HEK293 (cell line): ENCODE results near the gene FHAD1.
A peak's percentile ranks its signal among the peaks of the same experiment; 100 is the strongest.

Source experiments
- CTCF ChIA-PET: fragments of 350-600 bp; formaldehyde crosslinking; extraction: SDS; loops from one replicate; lab custom pipeline; 2021; ENCODE audit warnings: antibody characterized with exemption; lab: Yijun Ruan, JAX
- POLR2A ChIA-PET: fragments of 300-600 bp; formaldehyde crosslinking; extraction: SDS; loops from one replicate; lab custom pipeline; 2020; ENCODE audit warnings: antibody characterized with exemption, inconsistent platforms; lab: Yijun Ruan, JAX
- H3K27ac ChIP-seq: fragments of 200-500 bp; sonication (Bioruptor generic); 2 replicates; pipeline ENCODE4 v1.5.1; 2014; ENCODE audit warnings: low read depth, low read length, control low read depth, inconsistent platforms; ENCODE audit errors: extremely low read depth
- H3K36me3 ChIP-seq, 2 experiments: fragments of 200-500 bp in 1 of 2; sonication (Bioruptor generic) in 1 of 2; 1 replicate in 1 of 2; 2 replicates in 1 of 2; pipeline ENCODE4 v1.5.1; 2014 to 2017; ENCODE audit warnings: inconsistent platforms in 2 of 2, low read length in 2 of 2; ENCODE audit not compliant: control insufficient read depth in 2 of 2, insufficient read depth in 1 of 2
- H3K4me1 ChIP-seq: fragments of 200-500 bp; sonication (Bioruptor generic); 2 replicates; pipeline ENCODE4 v1.5.1; 2014; ENCODE audit warnings: mild to moderate bottlenecking, low read length, inconsistent platforms; ENCODE audit not compliant: control insufficient read depth, insufficient read depth
- H3K4me3 ChIP-seq: 2 replicates; pipeline ENCODE4 v1.5.1; 2011; ENCODE audit warnings: low read depth, mild to moderate bottlenecking, control low read depth, low read length, moderate library complexity
- H3K9me3 ChIP-seq: fragments of 200-500 bp; sonication (Bioruptor generic); 2 replicates; pipeline ENCODE4 v1.5.1; 2014; ENCODE audit warnings: low read depth, low read length, inconsistent platforms; ENCODE audit not compliant: control insufficient read depth, insufficient read depth
- GLI2 ChIP-seq: fragments of 450-650 bp; formaldehyde crosslinking; IDR thresholded peaks from 2 replicates; pipeline ENCODE4; 2017; ENCODE audit warnings: missing biosample characterization, missing genetic modification characterization, low read depth, borderline replicate concordance
- GLIS1 ChIP-seq: fragments of 450-650 bp; formaldehyde crosslinking; IDR thresholded peaks from 2 replicates; pipeline ENCODE4 v1.5.1; 2016; ENCODE audit warnings: missing biosample characterization, missing genetic modification characterization
- GLIS2 ChIP-seq: fragments of 450-650 bp; formaldehyde crosslinking; IDR thresholded peaks from 2 replicates; pipeline ENCODE4 v1.5.1; 2016; ENCODE audit warnings: missing biosample characterization, missing genetic modification characterization
- SP3 ChIP-seq: fragments of 450-650 bp; formaldehyde crosslinking; IDR thresholded peaks from 2 replicates; pipeline ENCODE4 v1.5.1; 2016; ENCODE audit warnings: missing biosample characterization, missing genetic modification characterization
- ZBTB8A ChIP-seq: fragments of 450-650 bp; formaldehyde crosslinking; IDR thresholded peaks from 2 replicates; pipeline ENCODE4 v1.5.1; 2016; ENCODE audit warnings: missing biosample characterization, missing genetic modification characterization
- ZFHX2 ChIP-seq: fragments of 450-650 bp; formaldehyde crosslinking; conservative IDR thresholded peaks from 2 replicates; pipeline ENCODE4 v1.5.1; 2016; ENCODE audit warnings: missing biosample characterization, missing genetic modification characterization
- ZFP69B ChIP-seq: fragments of 450-650 bp; formaldehyde crosslinking; IDR thresholded peaks from 2 replicates; pipeline ENCODE4 v1.5.1; 2016; ENCODE audit warnings: missing biosample characterization, missing genetic modification characterization
- ZNF10 ChIP-seq: fragments of 450-650 bp; formaldehyde crosslinking; IDR thresholded peaks from 2 replicates; pipeline ENCODE4 v1.5.1; 2017; ENCODE audit warnings: missing biosample characterization, missing genetic modification characterization
- ZNF138 ChIP-seq: fragments of 450-650 bp; formaldehyde crosslinking; IDR thresholded peaks from 2 replicates; pipeline ENCODE4 v1.5.1; 2016; ENCODE audit warnings: missing biosample characterization, missing genetic modification characterization, borderline replicate concordance
- ZNF16 ChIP-seq: fragments of 450-650 bp; formaldehyde crosslinking; IDR thresholded peaks from 2 replicates; pipeline ENCODE4 v1.5.1; 2016; ENCODE audit warnings: low read depth, missing biosample characterization, missing genetic modification characterization
- ZNF221 ChIP-seq: fragments of 450-650 bp; formaldehyde crosslinking; IDR thresholded peaks from 2 replicates; pipeline ENCODE4 v1.5.1; 2017; ENCODE audit warnings: missing biosample characterization, missing genetic modification characterization, borderline replicate concordance
- ZNF223 ChIP-seq: fragments of 450-650 bp; formaldehyde crosslinking; IDR thresholded peaks from 2 replicates; pipeline ENCODE4 v1.5.1; 2016; ENCODE audit warnings: missing biosample characterization, missing genetic modification characterization
- ZNF391 ChIP-seq: fragments of 450-650 bp; formaldehyde crosslinking; IDR thresholded peaks from 2 replicates; pipeline ENCODE4 v1.5.1; 2016; ENCODE audit warnings: low read depth, missing biosample characterization, missing genetic modification characterization, borderline replicate concordance
- ZNF514 ChIP-seq: fragments of 450-650 bp; formaldehyde crosslinking; IDR thresholded peaks from 2 replicates; pipeline ENCODE4 v1.5.1; 2016; ENCODE audit warnings: missing biosample characterization, missing genetic modification characterization
- ZNF600 ChIP-seq: fragments of 450-650 bp; formaldehyde crosslinking; IDR thresholded peaks from 2 replicates; pipeline ENCODE4 v1.5.1; 2016; ENCODE audit warnings: missing biosample characterization, missing genetic modification characterization
- ZNF623 ChIP-seq: fragments of 450-650 bp; formaldehyde crosslinking; IDR thresholded peaks from 2 replicates; pipeline ENCODE4 v1.5.1; 2016; ENCODE audit warnings: missing biosample characterization, missing genetic modification characterization
- ZNF626 ChIP-seq: fragments of 450-650 bp; sonication (Bioruptor Pico); formaldehyde crosslinking; IDR thresholded peaks from 2 replicates; pipeline ENCODE4 v1.5.1; 2018; ENCODE audit warnings: missing biosample characterization, missing genetic modification characterization, inconsistent platforms
- ZNF677 ChIP-seq: fragments of 450-650 bp; IDR thresholded peaks from 2 replicates; pipeline ENCODE4 v1.5.0; 2018; ENCODE audit warnings: missing biosample characterization, mild to moderate bottlenecking, missing genetic modification characterization, moderate library complexity
- ZNF76 ChIP-seq: fragments of 450-650 bp; formaldehyde crosslinking; IDR thresholded peaks from 2 replicates; pipeline ENCODE4; 2016; ENCODE audit warnings: low read depth, missing biosample characterization, missing genetic modification characterization, borderline replicate concordance
- TF ChIP-seq, protein P1 (sequence below): fragments of 450-650 bp; formaldehyde crosslinking; IDR thresholded peaks from 2 replicates; pipeline ENCODE4 v1.5.1; 2016; ENCODE audit warnings: missing biosample characterization, missing genetic modification characterization
- TF ChIP-seq, protein P2 (sequence below): fragments of 450-650 bp; formaldehyde crosslinking; IDR thresholded peaks from 2 replicates; pipeline ENCODE4; 2016; ENCODE audit warnings: missing biosample characterization, missing genetic modification characterization
- TF ChIP-seq, protein P3 (sequence below): fragments of 450-650 bp; formaldehyde crosslinking; IDR thresholded peaks from 2 replicates; pipeline ENCODE4 v1.5.1; 2016; ENCODE audit warnings: missing biosample characterization, missing genetic modification characterization
- TF ChIP-seq, protein P4 (sequence below): fragments of 450-650 bp; formaldehyde crosslinking; IDR thresholded peaks from 2 replicates; pipeline ENCODE4 v1.5.1; 2016; ENCODE audit warnings: missing biosample characterization, missing genetic modification characterization

FHAD1 gene

GRCh38 chr1:15405106-15405850 is 158.3 kb downstream of the FHAD1 start:
- H3K9me3 ChIP-seq = no peaks in the 10 kb centered on the region
- ChIA-PET CTCF (interaction anchor here (0.6 to 1.3 kb wide), 3 partner anchors 82 to 423 kb away, joined by 3 read pairs; no protein-coding TSS in a partner anchor), POLR2A (no interaction called here)
- TF ChIP-seq GLIS1 (tag by site-specific recombination) = peak; percentile 56
- TF ChIP-seq, protein P1, sequence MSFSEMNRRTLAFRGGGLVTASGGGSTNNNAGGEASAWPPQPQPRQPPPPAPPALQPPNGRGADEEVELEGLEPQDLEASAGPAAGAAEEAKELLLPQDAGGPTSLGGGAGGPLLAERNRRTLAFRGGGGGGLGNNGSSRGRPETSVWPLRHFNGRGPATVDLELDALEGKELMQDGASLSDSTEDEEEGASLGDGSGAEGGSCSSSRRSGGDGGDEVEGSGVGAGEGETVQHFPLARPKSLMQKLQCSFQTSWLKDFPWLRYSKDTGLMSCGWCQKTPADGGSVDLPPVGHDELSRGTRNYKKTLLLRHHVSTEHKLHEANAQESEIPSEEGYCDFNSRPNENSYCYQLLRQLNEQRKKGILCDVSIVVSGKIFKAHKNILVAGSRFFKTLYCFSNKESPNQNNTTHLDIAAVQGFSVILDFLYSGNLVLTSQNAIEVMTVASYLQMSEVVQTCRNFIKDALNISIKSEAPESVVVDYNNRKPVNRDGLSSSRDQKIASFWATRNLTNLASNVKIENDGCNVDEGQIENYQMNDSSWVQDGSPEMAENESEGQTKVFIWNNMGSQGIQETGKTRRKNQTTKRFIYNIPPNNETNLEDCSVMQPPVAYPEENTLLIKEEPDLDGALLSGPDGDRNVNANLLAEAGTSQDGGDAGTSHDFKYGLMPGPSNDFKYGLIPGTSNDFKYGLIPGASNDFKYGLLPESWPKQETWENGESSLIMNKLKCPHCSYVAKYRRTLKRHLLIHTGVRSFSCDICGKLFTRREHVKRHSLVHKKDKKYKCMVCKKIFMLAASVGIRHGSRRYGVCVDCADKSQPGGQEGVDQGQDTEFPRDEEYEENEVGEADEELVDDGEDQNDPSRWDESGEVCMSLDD (tag by site-specific recombination) = no peak
- no peak overlapping the region for H3K27ac ChIP-seq
- no peak overlapping the region for H3K4me3 ChIP-seq
- peaks cover 3% of the 10 kb centered on the region; the same call in 1 of the 2 replicates for H3K4me1 ChIP-seq
- H3K36me3 ChIP-seq = no peaks in the 10 kb centered on the region

DNA sequence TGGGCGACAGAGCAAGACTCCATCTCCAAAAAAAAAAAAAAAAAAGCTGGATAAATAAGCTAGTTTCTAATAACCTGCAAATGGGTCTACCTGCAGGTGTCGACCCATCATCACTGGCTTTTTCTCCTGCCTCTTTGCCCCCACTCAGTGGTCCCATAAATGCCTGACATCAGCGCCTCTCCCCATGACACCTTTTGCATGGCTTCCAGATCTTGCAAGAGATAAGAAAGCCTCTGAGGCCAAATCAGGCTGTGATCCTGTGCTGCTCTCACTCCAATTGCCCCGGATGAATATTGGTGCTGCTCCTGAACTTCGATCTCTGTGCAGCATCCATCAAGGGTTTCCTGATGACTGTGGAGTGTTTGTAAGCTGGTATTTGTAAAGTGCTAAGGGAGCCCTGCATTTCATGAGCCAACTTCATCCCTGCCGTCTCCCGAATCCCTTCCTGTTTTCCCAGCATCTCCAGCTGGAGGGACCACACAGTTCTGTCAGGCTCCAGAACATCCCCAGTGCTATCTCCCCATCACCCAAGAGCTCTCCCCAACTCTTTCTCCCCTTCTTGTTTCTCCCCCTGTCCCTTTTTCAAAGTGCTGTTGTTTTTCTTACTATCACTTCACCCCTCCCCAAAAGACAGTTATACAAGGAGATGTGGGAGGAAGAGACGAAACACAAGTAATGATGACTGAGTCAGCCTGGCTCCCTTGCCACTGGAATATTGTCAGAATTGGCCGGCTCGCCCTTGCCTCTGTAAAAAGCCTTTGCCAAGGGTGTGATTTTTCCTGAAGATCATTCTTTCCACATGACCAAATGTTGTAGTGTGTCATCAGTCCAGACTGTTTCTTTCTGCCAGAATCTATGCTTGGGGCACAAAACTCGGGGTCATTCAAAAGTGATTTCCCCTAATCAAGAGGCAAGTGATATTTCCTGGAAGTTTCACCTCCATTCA is 159.9 kb downstream of the FHAD1 start:
- Histone ChIP-seq H3K4me1 (peaks cover 3% of the 10 kb centered on the region; the same call in 1 of the 2 replicates), H3K36me3 (no peaks in the 10 kb centered on the region), H3K4me3 (no peak overlapping the region), H3K27ac (no peak overlapping the region), H3K9me3 (no peaks in the 10 kb centered on the region)
- CTCF ChIA-PET = interaction anchor here (0.7 to 2.0 kb wide), 4 partner anchors 21 to 83 kb away, joined by 3 to 10 read pairs (median 4); no protein-coding TSS in a partner anchor
- POLR2A ChIA-PET = interaction anchor here (0.6 kb wide), 1 partner anchor 69 kb away, joined by 3 read pairs; no protein-coding TSS in a partner anchor
- TF ChIP-seq GLIS2 = no peak
- no peak for TF ChIP-seq ZNF138 (tag by site-specific recombination)
- no peak for TF ChIP-seq ZNF223 (tag by site-specific recombination)
- peak; percentile 69 for TF ChIP-seq ZNF600 (tag by site-specific recombination)
- no peak for TF ChIP-seq ZBTB8A (tag by site-specific recombination)
- TF ChIP-seq, protein P2, sequence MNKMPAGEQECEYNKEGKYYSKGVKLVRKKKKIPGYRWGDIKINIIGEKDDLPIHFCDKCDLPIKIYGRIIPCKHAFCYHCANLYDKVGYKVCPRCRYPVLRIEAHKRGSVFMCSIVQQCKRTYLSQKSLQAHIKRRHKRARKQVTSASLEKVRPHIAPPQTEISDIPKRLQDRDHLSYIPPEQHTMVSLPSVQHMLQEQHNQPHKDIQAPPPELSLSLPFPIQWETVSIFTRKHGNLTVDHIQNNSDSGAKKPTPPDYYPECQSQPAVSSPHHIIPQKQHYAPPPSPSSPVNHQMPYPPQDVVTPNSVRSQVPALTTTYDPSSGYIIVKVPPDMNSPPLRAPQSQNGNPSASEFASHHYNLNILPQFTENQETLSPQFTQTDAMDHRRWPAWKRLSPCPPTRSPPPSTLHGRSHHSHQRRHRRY (tag by site-specific recombination) = no peak
- TF ChIP-seq, protein P3, sequence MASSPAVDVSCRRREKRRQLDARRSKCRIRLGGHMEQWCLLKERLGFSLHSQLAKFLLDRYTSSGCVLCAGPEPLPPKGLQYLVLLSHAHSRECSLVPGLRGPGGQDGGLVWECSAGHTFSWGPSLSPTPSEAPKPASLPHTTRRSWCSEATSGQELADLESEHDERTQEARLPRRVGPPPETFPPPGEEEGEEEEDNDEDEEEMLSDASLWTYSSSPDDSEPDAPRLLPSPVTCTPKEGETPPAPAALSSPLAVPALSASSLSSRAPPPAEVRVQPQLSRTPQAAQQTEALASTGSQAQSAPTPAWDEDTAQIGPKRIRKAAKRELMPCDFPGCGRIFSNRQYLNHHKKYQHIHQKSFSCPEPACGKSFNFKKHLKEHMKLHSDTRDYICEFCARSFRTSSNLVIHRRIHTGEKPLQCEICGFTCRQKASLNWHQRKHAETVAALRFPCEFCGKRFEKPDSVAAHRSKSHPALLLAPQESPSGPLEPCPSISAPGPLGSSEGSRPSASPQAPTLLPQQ (tag by site-specific recombination) = no peak
- no peak for TF ChIP-seq ZNF10
- TF ChIP-seq, protein P4, sequence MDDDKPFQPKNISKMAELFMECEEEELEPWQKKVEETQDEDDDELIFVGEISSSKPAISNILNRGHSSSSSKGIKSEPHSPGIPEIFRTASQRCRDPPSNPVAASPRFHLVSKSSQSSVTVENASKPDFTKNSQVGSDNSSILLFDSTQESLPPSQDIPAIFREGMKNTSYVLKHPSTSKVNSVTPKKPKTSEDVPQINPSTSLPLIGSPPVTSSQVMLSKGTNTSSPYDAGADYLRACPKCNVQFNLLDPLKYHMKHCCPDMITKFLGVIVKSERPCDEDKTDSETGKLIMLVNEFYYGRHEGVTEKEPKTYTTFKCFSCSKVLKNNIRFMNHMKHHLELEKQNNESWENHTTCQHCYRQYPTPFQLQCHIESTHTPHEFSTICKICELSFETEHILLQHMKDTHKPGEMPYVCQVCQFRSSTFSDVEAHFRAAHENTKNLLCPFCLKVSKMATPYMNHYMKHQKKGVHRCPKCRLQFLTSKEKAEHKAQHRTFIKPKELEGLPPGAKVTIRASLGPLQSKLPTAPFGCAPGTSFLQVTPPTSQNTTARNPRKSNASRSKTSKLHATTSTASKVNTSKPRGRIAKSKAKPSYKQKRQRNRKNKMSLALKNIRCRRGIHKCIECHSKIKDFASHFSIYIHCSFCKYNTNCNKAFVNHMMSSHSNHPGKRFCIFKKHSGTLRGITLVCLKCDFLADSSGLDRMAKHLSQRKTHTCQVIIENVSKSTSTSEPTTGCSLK (tag by site-specific recombination) = no peak
- no peak for TF ChIP-seq ZNF76 (tag by site-specific recombination)
- no peak for TF ChIP-seq ZNF677 (tag by site-specific recombination)
- no peak for TF ChIP-seq ZFP69B
- no peak for TF ChIP-seq ZNF16 (tag by site-specific recombination)
- TF ChIP-seq GLI2 (tag by site-specific recombination) = no peak
- TF ChIP-seq ZNF514 = no peak
- TF ChIP-seq ZNF391 (tag by site-specific recombination) = no peak
- TF ChIP-seq ZFHX2 = 0 out of 2 replicates have a peak, but pooled peaks have one; percentile 10
- no peak for TF ChIP-seq ZNF626
- no peak for TF ChIP-seq SP3 (tag by site-specific recombination)
- TF ChIP-seq ZNF623 (tag by site-specific recombination) = no peak
- no peak for TF ChIP-seq ZNF221
